Brain microvascular endothelial cell (primary cell): Measurements from ENCODE around the gene HAUS3.

Experiments used
- DNase-seq: peaks from one replicate; pipeline ENCODE4 v3.0.0-alpha.2; 2020
- H3K27ac ChIP-seq: fragments of 250-450 bp; sonication (Bioruptor Pico); 2 replicates; pipeline ENCODE4 v1.5.1; 2020; ENCODE audit warnings: mild to moderate bottlenecking, moderate library complexity
- H3K27me3 ChIP-seq: fragments of 250-450 bp; sonication (Bioruptor Pico); replicated peaks from 2 replicates; pipeline ENCODE4 v1.5.1; 2020; ENCODE audit warnings: mild to moderate bottlenecking
- H3K36me3 ChIP-seq: fragments of 250-450 bp; sonication (Bioruptor Pico); replicated peaks from 2 replicates; pipeline ENCODE4 v1.5.1; 2020; ENCODE audit warnings: mild to moderate bottlenecking
- H3K4me3 ChIP-seq: 2 replicates; pipeline ENCODE4 v1.5.1; 2011; ENCODE audit warnings: low read depth, mild to moderate bottlenecking, control low read depth, low read length, moderate library complexity
- CTCF ChIP-seq: IDR thresholded peaks from 2 replicates; pipeline ENCODE4 v1.5.1; 2011; ENCODE audit warnings: low read depth, mild to moderate bottlenecking, moderate library complexity, low read length, control low read depth, inconsistent platforms; ENCODE audit errors: missing control alignments
- in situ Hi-C: cut with HindIII; loops from 2 replicates; pipeline ENCODE4 v1.10.0; 2017; ENCODE audit warnings: low sequenced_read_pairs, low pct_ligation_motif_present

Gene HAUS3

GRCh38 chr4:2272828-2273120 lies 30.9 kb upstream of the HAUS3 start:
- no peak overlapping the region for H3K4me3 ChIP-seq
- H3K27me3 ChIP-seq: no peaks in the 10 kb centered on the region
- H3K27ac ChIP-seq: no peak overlapping the region
- in situ Hi-C loops: no loop called here
- TF ChIP-seq CTCF: no peak
- no peak for DNase-seq
- H3K36me3 ChIP-seq: no peaks in the 10 kb centered on the region

- DNase-seq: no peak
- H3K27me3 ChIP-seq: no peaks in the 10 kb centered on the region
- H3K4me3 ChIP-seq: no peak overlapping the region
- no peak for TF ChIP-seq CTCF
- in situ Hi-C loops: no loop called here
- H3K36me3 ChIP-seq: no peaks in the 10 kb centered on the region
- no peak overlapping the region for H3K27ac ChIP-seq
Measured at GRCh38 chr4:2272026-2272827, 30.3 kb upstream of the HAUS3 start.

- Histone ChIP-seq H3K27me3 (no peaks in the 10 kb centered on the region), H3K4me3 (no peak overlapping the region), H3K27ac (no peak overlapping the region), H3K36me3 (no peaks in the 10 kb centered on the region)
- no peak for TF ChIP-seq CTCF
- in situ Hi-C loops: no loop called here
- DNase-seq: no peak
Measured at GRCh38 chr4:2271279-2272025, 29.5 kb upstream of the HAUS3 start.

- Histone ChIP-seq H3K36me3 (no peaks in the 10 kb centered on the region), H3K4me3 (no peak overlapping the region), H3K27ac (no peak overlapping the region), H3K27me3 (no peaks in the 10 kb centered on the region)
- no peak for DNase-seq
- in situ Hi-C loops: no loop called here
- TF ChIP-seq CTCF: no peak
Measured at GRCh38 chr4:2270341-2271165, 28.6 kb upstream of the HAUS3 start.

- no peak for TF ChIP-seq CTCF
- in situ Hi-C loops: no loop called here
- no peak for DNase-seq
- H3K36me3 ChIP-seq: no peaks in the 10 kb centered on the region
- no peak overlapping the region for H3K4me3 ChIP-seq
- H3K27ac ChIP-seq: no peak overlapping the region
- no peaks in the 10 kb centered on the region for H3K27me3 ChIP-seq
Measured at GRCh38 chr4:2269618-2270163, 27.8 kb upstream of the HAUS3 start.
